CD4-positive, alpha-beta T cell treated with Interleukin-21 for 1 hour (primary cell): Measurements from ENCODE around the gene ATOSA.

Source experiments
- DNase-seq: peaks from one replicate; pipeline ENCODE4 v3.0.0-alpha.2; 2020

ATOSA gene

DNA sequence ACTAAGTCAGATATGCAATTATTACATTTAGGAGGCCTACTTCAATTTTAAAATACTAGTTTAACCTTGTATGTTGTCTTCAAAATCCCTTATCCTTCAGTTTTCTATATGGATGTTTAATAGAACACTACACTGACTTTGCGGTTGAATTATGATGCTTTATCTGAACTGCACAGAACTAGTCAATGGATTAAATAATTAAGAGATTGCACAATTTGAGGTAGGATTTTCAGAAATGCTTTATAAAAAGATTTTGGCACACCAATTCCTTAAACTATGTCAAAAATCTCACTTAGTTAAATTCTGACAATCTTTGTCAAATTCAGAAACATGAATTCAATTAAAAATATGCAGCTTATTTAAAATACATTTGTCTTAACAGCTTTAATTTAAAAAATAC is 28.1 kb downstream of the ATOSA start:
- no peak for DNase-seq

DNA sequence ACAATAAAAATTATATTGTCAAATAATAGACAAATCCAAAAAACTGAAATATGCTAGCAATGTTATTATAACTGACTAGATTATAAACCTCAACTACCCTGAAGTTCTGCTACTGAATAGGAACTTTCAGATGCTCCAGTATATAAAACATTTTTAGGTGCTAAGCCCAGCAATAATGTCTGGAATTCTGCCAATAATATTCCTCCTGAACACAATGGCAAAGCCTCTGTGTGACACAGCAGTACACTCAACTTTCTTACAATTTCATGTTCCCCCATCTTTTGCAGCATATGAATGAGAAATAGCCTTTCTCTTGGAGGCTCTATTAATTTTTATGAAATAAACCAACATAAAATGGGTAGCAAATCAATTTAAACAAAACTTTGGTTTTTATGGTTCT is 29.5 kb downstream of the ATOSA start:
- no peak for DNase-seq

DNA sequence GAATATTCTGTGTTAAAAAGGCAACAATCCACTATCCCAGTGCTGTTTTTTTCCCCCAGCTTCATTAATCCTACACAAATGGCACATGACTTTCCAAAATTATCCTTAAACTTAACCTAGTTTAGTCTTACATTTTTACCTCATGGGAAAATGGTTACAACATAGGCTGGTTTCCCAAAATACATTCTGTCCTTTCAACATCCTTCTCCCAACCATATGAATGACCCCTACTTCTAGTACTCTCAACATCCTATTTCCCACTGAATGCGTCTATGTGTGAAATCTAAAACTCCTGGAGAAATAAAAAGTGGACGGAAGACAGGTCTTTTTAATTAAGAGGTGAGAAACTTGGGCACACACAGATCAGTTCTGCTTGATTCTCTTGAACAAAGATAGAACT is 33.3 kb downstream of the ATOSA start:
- DNase-seq: no peak

DNA sequence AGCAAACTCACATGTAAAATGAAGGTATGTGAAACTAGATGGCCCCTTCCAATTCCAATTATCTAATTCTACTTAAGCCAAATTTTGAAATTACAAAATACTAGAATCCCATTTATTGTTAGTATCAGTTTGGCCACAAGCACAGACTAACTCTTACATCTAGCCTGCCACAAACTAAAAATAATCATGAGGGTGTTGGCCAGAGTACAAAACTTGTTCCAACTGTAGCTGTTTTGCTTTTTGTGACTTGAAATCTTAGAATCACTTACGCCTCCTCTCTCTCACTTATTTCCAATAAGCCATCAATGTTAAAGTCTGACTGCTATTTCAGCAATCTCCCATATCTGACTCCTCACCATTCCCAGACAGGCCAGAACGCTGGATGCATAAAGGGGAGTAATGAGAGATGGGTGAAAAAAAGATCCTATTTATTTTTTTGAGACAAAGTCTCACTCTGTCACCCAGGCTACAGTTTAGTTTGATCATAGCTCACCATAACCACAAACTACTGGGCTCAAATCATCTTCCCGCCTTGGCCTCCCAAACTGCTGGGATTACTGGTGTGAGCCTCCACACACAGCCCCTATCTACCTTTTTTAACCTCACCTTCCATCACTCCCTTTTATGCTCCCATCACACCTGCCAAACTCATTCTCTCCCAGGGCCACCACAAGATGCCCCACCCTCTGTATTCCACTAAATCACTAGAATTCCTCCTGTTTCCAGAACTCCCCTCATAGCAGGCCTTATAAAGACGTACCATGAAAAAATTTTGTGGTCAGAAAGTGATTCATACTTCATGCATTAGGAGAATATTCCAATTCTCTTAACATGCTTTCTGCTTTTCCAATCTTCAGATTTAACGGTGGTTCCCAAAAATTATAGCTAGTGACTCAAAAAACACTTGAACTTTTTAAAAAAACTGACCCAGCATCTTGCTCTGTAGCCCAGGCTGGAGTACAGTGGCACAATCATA is 36.5 kb downstream of the ATOSA start:
- DNase-seq: no peak

DNA sequence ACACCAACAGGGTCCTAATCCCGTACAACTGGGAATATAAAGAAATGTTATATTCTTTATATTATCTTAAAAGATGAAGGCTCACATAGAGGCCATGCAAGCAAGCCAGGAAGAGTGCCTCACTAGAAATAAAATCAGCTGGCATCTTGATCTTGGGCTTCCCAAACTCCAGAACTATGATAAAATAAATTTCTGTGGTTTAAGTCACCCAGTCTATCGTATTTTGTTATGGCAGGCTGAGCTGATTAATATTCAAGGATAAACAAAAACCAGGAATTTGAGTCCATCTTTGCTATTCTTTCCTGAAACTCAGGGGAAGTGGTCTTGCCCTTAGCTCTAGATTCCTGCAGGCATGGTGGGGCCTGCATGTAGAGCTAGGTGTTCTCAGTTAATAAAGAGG is 42.7 kb downstream of the ATOSA start:
- DNase-seq: no peak

DNA sequence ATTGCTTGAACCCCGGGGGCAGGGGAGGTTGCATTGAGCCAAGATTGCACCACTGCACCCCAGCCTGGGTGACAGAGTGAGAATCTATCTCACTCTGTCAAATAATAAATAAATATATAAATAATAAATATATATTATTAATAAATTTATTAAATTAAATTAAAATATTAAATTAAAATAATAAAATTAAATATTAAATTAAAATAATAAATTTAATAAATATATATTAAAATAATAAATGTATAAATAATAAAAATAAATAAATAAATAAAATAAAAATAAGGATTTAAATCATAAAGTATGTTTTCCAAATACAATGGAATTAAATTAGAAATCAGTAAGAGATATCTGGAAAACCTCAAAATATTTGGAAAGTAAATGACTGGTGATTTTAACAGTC is 43.3 kb downstream of the ATOSA start:
- no peak for DNase-seq
